Measurements from ENCODE around the gene ATP2B1.

ATP2B1 gene

GRCh38 chr12:89567691-89568239 is 140.9 kb downstream of the ATP2B1 start:
- no peak overlapping the region for H3K4me3 ChIP-seq (ENCODE audit: low read length)

GRCh38 chr12:89566615-89567014 is 142.0 kb downstream of the ATP2B1 start:
- DNase-seq (ENCODE audit: low read depth, low spot score): no peak
- no peak overlapping the region for H3K4me3 ChIP-seq (ENCODE audit: low read length)

More at GRCh38 chr12:89567691-89568239, 140.9 kb downstream of the ATP2B1 start:
- no peak for DNase-seq (ENCODE audit: low read depth, low spot score)

DNA sequence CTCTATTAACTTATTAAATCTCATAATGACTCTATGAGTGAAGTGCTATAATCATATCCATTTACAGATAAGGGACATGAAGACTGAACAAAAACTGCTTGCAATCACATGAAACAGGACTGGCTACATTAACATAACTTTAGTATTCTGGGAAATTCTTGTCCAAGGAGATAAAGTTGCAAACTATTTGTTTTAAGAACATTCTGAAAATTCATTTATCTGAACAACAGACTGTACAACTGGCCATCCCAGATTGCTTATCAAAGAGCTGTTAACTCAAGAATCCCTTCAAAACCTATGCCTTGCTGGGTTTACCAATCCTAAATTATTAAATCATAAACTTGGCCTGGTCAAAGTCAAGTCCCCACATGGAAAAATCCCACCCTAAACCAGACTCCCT is 143.6 kb downstream of the ATP2B1 start:
- DNase-seq (ENCODE audit: low read depth, low spot score): no peak
- no peak overlapping the region for H3K4me3 ChIP-seq (ENCODE audit: low read length)

DNA sequence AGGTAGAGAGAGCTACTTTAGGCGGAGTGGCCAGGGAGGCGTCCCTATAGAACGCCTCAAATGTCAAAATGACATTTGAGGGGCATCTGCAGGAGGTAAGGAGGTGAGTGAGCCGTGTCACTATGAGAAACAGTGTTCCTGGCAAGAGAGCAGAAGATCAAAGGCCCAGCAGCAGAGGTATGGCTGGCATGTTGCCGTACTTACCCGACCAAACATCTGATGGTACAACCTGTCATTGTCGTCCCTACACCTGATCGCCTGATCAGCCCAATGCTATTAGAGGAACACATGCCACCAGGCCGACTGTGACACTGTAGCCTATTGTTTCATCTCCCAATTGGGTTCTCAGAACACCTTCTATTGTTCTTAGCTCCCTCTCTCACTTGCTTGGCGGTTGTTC is 148.9 kb downstream of the ATP2B1 start:
- DNase-seq (ENCODE audit: low read depth, low spot score): no peak
- no peak overlapping the region for H3K4me3 ChIP-seq (ENCODE audit: low read length)

- no peak overlapping the region for H3K4me3 ChIP-seq (ENCODE audit: low read length)
- no peak for DNase-seq (ENCODE audit: low read depth, low spot score)
Observed at GRCh38 chr12:89556976-89557375, 151.7 kb downstream of the ATP2B1 start.

- DNase-seq (ENCODE audit: low read depth, low spot score): no peak
- H3K4me3 ChIP-seq (ENCODE audit: low read length): no peak overlapping the region
Observed at GRCh38 chr12:89552376-89552775, 156.3 kb downstream of the ATP2B1 start.

DNA sequence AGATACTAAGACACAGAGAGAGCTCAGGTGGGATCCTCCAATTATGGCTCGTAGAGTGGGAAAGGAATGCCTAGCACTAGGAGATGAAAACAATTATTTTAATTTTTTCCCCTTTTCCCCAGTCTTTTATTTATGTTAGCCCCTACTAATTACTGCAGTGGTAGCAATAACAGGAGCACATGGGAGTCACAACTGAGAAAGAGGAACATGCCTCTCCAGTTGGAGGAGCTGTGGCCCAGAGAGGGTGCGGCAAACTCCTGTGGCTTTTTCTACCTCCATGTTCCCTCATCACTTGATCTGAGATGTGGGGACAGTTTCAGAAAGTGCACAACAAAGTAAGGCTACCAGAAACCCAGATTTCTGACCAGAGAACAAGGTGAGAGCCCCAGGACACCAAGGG is 156.9 kb downstream of the ATP2B1 start:
- DNase-seq (ENCODE audit: low read depth, low spot score): no peak
- no peak overlapping the region for H3K4me3 ChIP-seq (ENCODE audit: low read length)

GRCh38 chr12:89547101-89547500 is 161.5 kb downstream of the ATP2B1 start:
- no peak overlapping the region for H3K4me3 ChIP-seq (ENCODE audit: low read length)
- no peak for DNase-seq (ENCODE audit: low read depth, low spot score)

GRCh38 chr12:89546151-89546550 is 162.5 kb downstream of the ATP2B1 start:
- H3K4me3 ChIP-seq (ENCODE audit: low read length): no peak overlapping the region
- DNase-seq (ENCODE audit: low read depth, low spot score): no peak

- DNase-seq (ENCODE audit: low read depth, low spot score): no peak
- no peak overlapping the region for H3K4me3 ChIP-seq (ENCODE audit: low read length)
Observed at GRCh38 chr12:89544681-89545184, 163.9 kb downstream of the ATP2B1 start.

- H3K4me3 ChIP-seq (ENCODE audit: low read length): no peak overlapping the region
- DNase-seq (ENCODE audit: low read depth, low spot score): no peak
Observed at GRCh38 chr12:89544022-89544421, 164.6 kb downstream of the ATP2B1 start.

DNA sequence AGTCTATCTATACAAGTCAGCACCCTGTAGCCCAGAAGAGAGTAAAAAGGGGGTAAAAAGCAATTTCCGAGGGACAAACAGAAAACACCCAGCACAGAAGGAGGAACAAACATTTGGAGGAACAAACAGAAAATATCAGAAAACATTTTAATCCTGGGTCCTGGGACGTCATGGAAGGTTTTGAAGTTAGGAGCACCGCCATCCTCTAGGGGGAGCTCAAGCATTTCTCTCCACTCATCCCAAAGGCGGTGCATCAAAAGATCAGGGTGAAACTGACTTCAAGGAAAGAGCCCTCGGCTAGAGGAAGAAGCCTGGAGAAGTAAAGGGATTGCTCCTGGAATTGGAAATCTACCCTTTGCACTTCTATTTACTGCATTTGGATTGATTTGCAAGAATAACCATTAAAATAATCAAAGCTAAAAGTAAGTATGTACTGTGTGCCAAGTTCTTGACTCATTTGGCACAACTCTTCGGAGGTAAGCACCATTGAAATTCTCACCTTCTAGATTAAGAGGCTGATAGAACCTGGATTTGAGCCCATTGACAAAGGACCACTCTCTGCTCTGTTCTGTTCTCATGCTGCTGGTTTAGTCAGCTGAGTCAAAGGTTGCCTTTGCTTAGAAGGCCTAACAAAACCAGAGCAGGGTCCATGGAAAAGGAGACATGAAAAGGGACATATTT is 165.6 kb downstream of the ATP2B1 start:
- DNase-seq (ENCODE audit: low read depth, low spot score): peak; percentile 68
- no peak overlapping the region for H3K4me3 ChIP-seq (ENCODE audit: low read length)

GRCh38 chr12:89542236-89542635 is 166.4 kb downstream of the ATP2B1 start:
- H3K4me3 ChIP-seq (ENCODE audit: low read length): no peak overlapping the region
- DNase-seq (ENCODE audit: low read depth, low spot score): no peak

DNA sequence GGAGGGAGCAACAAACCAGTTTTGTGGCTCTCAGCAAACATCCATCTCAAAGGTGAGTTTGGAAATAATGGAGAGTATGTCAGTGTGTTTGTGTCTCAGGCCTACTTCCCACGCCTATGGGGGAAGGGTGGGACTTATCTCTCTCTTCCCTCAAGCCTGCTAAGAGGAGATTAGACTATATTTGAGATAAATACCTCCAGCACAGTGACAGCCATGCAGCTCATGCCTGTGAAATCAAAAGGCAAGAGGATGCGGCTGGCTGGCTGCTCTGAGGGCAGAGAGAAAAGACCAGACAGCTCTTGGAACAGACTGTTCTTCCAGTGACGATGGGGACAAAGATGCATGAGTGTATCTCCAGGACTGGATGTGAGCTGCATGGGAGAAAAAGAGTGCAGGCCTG is 168.1 kb downstream of the ATP2B1 start:
- no peak for DNase-seq (ENCODE audit: low read depth, low spot score)
- H3K4me3 ChIP-seq (ENCODE audit: low read length): no peak overlapping the region

DNA sequence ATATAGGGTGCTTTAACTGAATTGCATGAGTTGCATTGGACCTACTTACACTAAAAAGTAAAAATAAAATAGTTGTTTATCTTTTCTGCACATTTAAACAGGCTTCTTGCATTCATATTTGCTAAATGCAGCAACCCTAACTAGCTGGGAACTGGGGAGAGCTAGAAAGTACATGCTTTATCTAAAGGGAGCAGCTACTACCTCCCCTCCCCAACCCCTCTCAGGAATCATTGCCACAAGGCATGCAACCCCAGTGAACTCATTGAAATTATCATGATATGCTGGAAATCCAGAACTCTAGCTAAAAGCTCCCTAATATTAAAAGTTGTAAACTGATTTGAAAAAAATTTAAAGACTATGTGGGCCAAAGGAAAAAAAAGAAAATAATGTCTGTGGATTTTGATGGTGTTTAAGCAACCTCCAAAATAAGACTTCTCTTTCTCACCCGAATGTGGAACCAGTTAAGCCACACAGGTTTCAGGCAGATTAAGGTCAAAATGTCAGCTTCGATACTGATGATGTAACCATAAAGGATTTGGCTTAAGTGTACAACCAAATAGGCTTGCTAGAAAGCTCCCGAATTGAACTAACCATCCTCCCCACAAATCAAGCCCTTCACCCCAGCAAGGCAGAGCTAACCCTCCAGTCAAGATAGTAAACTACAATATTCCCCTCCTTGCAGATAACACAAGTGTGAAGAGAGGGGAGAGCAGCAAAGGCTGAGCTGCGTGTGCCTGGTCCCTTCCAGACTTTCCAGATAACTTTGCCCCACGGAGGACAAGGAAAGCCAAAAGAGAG is 169.0 kb downstream of the ATP2B1 start:
- DNase-seq (ENCODE audit: low read depth, low spot score): no peak
- H3K4me3 ChIP-seq (ENCODE audit: low read length): no peak overlapping the region

- DNase-seq (ENCODE audit: low read depth, low spot score): no peak
- no peak overlapping the region for H3K4me3 ChIP-seq (ENCODE audit: low read length)
Observed at GRCh38 chr12:89538897-89539296, 169.7 kb downstream of the ATP2B1 start.
